ENCODE results near the gene BGLAP. TPM values are rescaled to one million over a fixed set of nuclear protein-coding genes. Genes with fewer than 3 reads are reported as not detected.

BGLAP gene
- total RNA-seq, 1 experiment from 2014 or later: 2.3 TPM

- DNase-seq (ENCODE audit: low spot score) (no peak), ATAC-seq (peak; percentile 52)
- Mint-ChIP-seq H3K9me3 (no peaks in the 10 kb centered on the region), H3K36me3 (peaks cover 74% of the 10 kb centered on the region), H3K4me3 (no peak overlapping the region), H3K27ac (no peak overlapping the region), H3K27me3 (ENCODE audit: low read depth) (no peaks in the 10 kb centered on the region), H3K4me1 (no peaks in the 10 kb centered on the region)
- TF ChIP-seq, protein P1, sequence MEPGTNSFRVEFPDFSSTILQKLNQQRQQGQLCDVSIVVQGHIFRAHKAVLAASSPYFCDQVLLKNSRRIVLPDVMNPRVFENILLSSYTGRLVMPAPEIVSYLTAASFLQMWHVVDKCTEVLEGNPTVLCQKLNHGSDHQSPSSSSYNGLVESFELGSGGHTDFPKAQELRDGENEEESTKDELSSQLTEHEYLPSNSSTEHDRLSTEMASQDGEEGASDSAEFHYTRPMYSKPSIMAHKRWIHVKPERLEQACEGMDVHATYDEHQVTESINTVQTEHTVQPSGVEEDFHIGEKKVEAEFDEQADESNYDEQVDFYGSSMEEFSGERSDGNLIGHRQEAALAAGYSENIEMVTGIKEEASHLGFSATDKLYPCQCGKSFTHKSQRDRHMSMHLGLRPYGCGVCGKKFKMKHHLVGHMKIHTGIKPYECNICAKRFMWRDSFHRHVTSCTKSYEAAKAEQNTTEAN (CRISPR knock-in tag; IDR thresholded peaks at IDR 0.05): no peak
- TF ChIP-seq ELF4 (CRISPR knock-in tag; IDR thresholded peaks at IDR 0.05; ENCODE audit: low read depth) (no peak), ZNF138 (CRISPR knock-in tag; conservative IDR thresholded peaks at IDR 0.05) (no peak), ZBTB21 (CRISPR knock-in tag; IDR thresholded peaks at IDR 0.05; ENCODE audit: borderline replicate concordance) (no peak), ATF1 (CRISPR knock-in tag; IDR thresholded peaks at IDR 0.05) (no peak), NR2C2 (CRISPR knock-in tag; IDR thresholded peaks at IDR 0.05) (no peak), KAT7 (CRISPR knock-in tag; IDR thresholded peaks at IDR 0.05; ENCODE audit: borderline replicate concordance) (no peak), AR (CRISPR knock-in tag; IDR thresholded peaks at IDR 0.05) (no peak), IRF2 (CRISPR knock-in tag; IDR thresholded peaks at IDR 0.05; ENCODE audit: borderline replicate concordance, low read depth) (no peak), CREB1 (CRISPR knock-in tag; IDR thresholded peaks at IDR 0.05) (no peak), EMX1 (CRISPR knock-in tag; IDR thresholded peaks at IDR 0.05) (no peak)
- TF ChIP-seq, protein P2, sequence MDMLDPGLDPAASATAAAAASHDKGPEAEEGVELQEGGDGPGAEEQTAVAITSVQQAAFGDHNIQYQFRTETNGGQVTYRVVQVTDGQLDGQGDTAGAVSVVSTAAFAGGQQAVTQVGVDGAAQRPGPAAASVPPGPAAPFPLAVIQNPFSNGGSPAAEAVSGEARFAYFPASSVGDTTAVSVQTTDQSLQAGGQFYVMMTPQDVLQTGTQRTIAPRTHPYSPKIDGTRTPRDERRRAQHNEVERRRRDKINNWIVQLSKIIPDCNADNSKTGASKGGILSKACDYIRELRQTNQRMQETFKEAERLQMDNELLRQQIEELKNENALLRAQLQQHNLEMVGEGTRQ (CRISPR knock-in tag; IDR thresholded peaks at IDR 0.05): no peak
- ChIA-PET CTCF (interaction anchor here (0.5 to 1.8 kb wide), 13 partner anchors 9 to 122 kb away, joined by 3 to 9 read pairs (median 4); partner anchors contain the start of genes PAQR6 and PMF1), POLR2A (no interaction called here)
Observed at GRCh38 chr1:156259805-156260204, 17.8 kb downstream of the BGLAP start.

DNA sequence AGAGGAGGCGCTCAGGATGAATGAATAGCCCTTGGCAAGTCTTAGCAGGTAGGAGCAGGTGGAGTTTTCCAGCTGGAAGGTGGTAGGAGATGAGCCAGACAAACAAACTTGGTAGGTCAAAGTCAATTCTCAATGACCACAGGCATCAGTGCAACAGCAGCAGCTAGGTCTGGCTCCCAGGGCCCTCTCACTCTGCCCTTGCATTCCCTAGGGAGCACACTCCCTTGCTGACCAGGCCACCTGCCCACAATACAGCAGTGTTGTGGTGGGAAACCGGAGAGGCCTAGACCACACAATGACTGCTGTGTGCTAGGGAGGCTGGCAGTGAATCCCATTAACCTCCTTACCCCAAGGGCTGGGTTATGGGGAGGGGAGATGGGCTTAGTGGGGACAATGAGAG is 18.9 kb downstream of the BGLAP start:
- peaks cover 82% of the 10 kb centered on the region for H3K36me3 Mint-ChIP-seq
- no peaks in the 10 kb centered on the region for H3K9me3 Mint-ChIP-seq
- no peak overlapping the region for H3K27ac Mint-ChIP-seq
- ChIA-PET POLR2A (no interaction called here), CTCF (interaction anchor here (1.3 to 1.8 kb wide), 2 partner anchors 15 to 120 kb away, joined by 9 read pairs; no protein-coding TSS in a partner anchor)
- DNase-seq (ENCODE audit: low spot score) (no peak), ATAC-seq (no peak)
- no peaks in the 10 kb centered on the region for H3K4me1 Mint-ChIP-seq
- H3K27me3 Mint-ChIP-seq (ENCODE audit: low read depth): no peaks in the 10 kb centered on the region
- TF ChIP-seq HMGA2 (CRISPR knock-in tag; IDR thresholded peaks at IDR 0.05) (no peak), ETV6 (CRISPR knock-in tag; IDR thresholded peaks at IDR 0.05) (no peak), TP53 (CRISPR knock-in tag; IDR thresholded peaks at IDR 0.05) (no peak), NR3C1 (CRISPR knock-in tag; conservative IDR thresholded peaks at IDR 0.05; ENCODE audit: low read depth) (no peak), NR1H2 (CRISPR knock-in tag; IDR thresholded peaks at IDR 0.05) (no peak), GRHL2 (CRISPR knock-in tag; IDR thresholded peaks at IDR 0.05; ENCODE audit: insufficient replicate concordance, severe bottlenecking) (no peak), PREB (CRISPR knock-in tag; IDR thresholded peaks at IDR 0.05; ENCODE audit: borderline replicate concordance) (no peak)
- TF ChIP-seq, protein P3, sequence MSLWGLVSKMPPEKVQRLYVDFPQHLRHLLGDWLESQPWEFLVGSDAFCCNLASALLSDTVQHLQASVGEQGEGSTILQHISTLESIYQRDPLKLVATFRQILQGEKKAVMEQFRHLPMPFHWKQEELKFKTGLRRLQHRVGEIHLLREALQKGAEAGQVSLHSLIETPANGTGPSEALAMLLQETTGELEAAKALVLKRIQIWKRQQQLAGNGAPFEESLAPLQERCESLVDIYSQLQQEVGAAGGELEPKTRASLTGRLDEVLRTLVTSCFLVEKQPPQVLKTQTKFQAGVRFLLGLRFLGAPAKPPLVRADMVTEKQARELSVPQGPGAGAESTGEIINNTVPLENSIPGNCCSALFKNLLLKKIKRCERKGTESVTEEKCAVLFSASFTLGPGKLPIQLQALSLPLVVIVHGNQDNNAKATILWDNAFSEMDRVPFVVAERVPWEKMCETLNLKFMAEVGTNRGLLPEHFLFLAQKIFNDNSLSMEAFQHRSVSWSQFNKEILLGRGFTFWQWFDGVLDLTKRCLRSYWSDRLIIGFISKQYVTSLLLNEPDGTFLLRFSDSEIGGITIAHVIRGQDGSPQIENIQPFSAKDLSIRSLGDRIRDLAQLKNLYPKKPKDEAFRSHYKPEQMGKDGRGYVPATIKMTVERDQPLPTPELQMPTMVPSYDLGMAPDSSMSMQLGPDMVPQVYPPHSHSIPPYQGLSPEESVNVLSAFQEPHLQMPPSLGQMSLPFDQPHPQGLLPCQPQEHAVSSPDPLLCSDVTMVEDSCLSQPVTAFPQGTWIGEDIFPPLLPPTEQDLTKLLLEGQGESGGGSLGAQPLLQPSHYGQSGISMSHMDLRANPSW (CRISPR knock-in tag; conservative IDR thresholded peaks at IDR 0.05; ENCODE audit: low read depth): no peak
- H3K4me3 Mint-ChIP-seq: no peak overlapping the region

All from WTC11 (cell line).